Stimulated activated naive CD4-positive, alpha-beta T cell (primary cell): Measurements from ENCODE around the gene VPS37B.
"Not testable (repeated sequence)": the region's sequence is repeated elsewhere in the genome, so short reads cannot be mapped to it uniquely, and the experiment has no call there.

Experiments used
- DNase-seq, 6 experiments: peaks; one replicate each; lab custom pipeline; 2025; lab: John Stamatoyannopoulos, UW

VPS37B gene

DNA sequence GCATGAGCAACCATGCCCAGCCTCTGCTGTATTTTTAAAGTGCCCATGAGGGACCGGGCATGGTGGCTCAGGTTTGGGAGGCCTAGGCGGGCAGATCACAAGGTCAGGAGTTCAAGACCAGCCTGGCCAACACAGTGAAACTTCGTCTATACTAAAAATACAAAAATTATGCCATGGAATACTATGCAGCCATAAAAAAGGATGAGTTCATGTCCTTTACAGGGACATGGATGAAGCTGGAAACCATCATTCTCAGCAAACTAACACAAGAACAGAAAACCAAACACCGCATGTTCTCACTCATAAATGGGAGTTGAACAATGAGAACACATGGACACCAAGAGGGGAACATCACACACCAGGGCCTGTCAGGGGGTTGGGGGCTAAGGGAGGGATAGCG is 9.3 kb upstream of the VPS37B start:
- DNase-seq = not testable (repeated sequence)

- DNase-seq = no peak
Measured at GRCh38 chr12:122903693-122904034, 7.7 kb upstream of the VPS37B start.

DNA sequence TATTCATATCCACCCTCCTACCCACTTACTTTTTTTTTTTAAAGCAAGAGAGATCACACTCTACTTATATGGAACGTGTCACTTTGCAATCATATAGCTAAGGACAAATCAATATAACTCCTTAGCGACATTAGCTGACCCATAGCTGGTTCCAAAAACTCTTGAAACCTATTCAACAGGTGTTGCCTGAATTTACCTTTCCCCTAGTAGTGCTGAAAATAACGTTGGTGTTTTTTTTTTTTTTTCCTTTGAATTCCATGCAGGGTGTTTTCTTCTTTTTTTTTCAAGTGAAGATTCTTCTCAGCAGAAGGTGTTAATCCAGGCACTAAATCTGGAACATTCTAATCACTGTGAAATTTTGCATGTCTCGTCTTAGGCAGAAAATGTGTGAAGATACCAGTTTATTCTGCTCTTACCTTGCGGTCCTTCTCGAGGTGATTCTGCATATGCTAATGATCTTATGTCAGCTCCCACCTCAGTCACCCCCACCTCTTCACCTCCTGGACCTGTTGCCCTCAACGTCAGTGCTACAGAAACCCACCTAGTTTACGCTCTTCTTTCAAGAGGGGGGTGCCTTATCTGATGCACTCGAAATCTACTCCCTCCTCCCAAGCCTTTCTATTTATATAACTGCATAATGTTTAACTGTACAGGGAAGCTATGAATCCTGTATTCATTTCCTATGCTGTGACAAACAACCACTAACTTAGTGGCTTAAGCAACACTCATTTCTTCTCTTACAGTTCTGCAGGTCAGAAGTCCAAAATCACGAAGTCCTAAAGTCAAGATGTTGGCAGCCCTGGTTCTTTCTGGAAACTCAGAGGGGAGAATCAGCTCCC is 7.1 kb upstream of the VPS37B start:
- DNase-seq = no peak

DNA sequence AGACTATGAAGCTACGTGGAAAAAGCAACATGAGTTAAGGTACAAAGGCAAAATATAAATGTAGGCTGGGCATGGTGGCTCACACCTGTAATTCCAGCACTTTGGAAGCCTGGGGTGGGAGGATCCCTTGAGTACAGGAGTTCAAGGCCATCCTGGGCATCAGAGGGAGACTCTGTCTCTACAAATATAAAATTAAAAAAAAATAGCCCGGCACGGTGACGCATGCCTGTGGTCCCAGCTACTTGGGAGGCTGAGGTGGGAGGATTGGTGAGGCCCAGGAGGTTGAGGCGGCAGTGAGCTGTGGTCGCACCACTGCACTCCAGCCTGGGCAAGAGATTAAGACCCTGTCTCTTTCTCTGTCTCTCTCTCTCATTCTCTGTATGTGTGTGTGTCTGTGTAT is 4.0 kb upstream of the VPS37B start:
- DNase-seq = no peak

DNA sequence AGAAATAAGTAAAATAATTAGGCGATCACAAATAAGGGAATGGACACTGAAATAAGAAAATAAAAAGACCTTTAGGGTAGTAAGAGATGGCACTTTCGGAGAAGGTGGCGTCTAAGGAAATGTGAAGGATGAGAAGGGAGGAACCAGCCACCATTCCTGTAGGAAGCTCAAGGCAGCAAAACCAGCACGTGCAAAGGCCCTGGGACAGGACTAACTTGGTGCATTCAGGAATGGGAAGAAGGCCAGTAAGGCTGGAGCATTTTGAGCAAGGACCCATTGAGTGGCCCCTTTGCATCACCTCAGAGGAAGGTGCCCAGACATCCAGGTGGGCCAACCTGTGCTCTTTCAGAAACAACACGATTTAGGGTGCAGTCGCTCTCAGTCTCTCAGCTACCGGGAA is 738 bp upstream of the VPS37B start:
- no peak for DNase-seq

GRCh38 chr12:122895320-122895703 is 612 bp downstream of the VPS37B start:
- DNase-seq = peak in 1 of 6 experiments; percentile 47

GRCh38 chr12:122894193-122895121 is 1.5 kb downstream of the VPS37B start:
- DNase-seq = peak in 2 of 6 experiments; percentile 11 to 53

GRCh38 chr12:122893208-122894153 is 2.4 kb downstream of the VPS37B start:
- no peak for DNase-seq

- DNase-seq = not testable (repeated sequence)
Measured at GRCh38 chr12:122892724-122893123, 3.2 kb downstream of the VPS37B start.

DNA sequence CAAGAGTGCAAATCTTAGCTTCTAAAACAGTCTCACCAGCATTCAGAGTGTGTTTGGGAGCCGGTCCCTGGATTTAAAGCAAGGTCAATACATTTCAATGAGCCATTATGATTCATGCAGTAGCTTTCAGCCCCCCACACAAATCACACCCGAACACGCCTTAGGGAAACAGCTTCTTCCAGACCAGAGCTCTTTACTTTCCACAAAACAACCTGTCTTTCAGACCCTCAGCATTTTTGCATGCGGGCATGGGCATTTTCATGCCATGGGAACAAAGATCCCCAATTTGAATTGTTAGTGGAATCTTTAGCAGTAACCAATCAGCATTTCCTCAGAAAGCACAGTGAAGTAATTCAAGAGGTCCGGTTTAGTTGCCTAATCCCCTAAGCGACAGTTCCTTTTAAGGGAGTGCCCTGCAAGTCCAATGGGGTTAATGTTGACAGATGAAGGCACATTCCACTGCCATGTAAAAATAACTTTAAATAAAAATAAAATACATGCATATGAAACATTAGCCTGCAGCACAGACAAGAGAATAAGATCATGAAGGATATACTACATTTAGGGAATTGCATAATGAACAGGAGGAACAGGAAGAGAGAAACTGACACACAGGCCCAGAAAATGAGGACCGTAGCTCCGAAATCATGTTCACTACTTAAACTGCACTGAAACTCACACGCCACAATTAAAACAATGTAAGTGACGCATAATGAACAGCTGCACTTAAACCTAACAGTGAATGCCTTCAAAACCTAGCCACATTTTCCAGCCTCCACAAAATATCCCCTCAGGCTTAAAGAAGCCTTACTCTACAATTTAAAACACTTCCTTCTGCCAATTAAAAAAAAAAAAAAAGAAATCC is 4.0 kb downstream of the VPS37B start:
- DNase-seq = no peak

GRCh38 chr12:122889761-122890520 is 6.0 kb downstream of the VPS37B start:
- DNase-seq = no peak

GRCh38 chr12:122888232-122888752 is 7.6 kb downstream of the VPS37B start:
- DNase-seq = peak; percentile 62 to 78 (median 74)

- no peak for DNase-seq
Measured at GRCh38 chr12:122887819-122888212, 8.1 kb downstream of the VPS37B start.

GRCh38 chr12:122886851-122887818 is 8.8 kb downstream of the VPS37B start:
- no peak for DNase-seq

GRCh38 chr12:122886161-122886560 is 9.8 kb downstream of the VPS37B start:
- no peak for DNase-seq

DNA sequence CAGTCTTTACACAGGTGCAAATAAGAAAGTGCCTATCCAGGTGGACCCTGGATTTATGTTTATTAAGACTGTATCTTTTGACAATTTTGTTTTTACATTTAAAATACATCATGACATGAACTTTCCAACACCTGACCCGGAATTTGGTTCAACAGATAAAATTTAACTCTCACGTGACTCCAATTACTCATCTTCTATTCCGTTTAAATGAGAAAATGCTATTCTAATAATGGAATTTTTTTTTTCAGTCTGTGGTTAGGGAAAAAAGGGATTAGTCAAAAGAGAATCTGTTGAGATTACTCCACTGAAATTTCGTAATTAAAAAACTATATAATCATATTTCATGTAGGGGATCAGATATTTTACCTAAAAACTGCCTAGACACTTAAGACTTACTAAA is 11.1 kb downstream of the VPS37B start:
- no peak for DNase-seq

DNA sequence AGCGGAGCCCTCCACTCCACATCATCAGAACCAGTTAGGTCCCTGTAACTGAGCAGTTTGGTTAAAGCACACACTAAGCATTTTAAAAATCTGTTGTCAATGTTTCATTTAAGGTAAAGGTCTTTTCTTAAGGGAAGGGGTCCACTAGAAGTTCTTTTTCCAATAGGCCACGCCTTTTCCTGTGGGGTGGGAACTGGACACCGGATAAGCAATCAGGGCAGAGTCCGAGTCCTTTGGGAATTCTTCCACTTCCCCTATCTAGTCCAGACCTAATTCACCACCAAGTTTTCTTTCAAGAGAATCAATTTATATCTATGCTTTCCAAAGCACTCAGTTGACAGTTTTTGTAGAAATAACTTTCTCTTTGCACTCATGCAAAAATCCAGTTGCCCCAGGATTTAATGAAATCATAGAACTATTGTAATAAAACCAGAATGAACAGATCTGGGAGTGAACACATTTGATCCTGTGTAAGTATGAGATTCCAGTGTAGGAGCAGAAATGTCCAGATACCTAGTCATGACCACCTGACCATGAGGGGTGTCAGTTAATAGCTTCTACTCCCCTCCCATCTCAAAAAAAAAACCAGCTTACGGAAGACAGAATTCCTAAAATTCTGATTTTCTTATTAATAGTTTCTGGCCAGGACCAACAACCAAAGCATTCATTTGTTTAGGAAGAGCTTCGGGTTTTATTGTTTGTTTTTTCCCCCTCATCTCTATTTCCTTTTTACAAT is 11.7 kb downstream of the VPS37B start:
- no peak for DNase-seq
